IMR-90 (cell line): ENCODE measurements around the gene CWC27. TPM values are rescaled to one million over a fixed set of nuclear protein-coding genes. Genes with fewer than 3 reads are reported as not detected.

Source experiments
- ATAC-seq: fragments of 200-7000 bp; cut with Tn5 transposase; 2 replicates; pipeline ENCODE4 v1.9.1; 2020; ENCODE audit warnings: low read depth, mild to moderate bottlenecking, moderate library complexity
- BruUV-seq: library from RNA; stranded (reverse); fragments of 400-500 nt; replicated peaks from 2 replicates; lab custom pipeline; 2021; lab: Mats Ljungman, UMichigan
- CTCF ChIA-PET: fragments of 300-600 bp; formaldehyde crosslinking; extraction: SDS; loops from one replicate; lab custom pipeline; 2021; ENCODE audit warnings: antibody characterized with exemption; lab: Yijun Ruan, JAX
- POLR2A ChIA-PET: fragments of 300-600 bp; sonication (Branson Sonifier 250); formaldehyde crosslinking; loops from one replicate; lab custom pipeline; 2022; ENCODE audit warnings: antibody characterized with exemption; ENCODE audit not compliant: unreplicated experiment; lab: Charles Lee
- DNase-seq: peaks from one replicate; pipeline ENCODE4 v3.0.0; 2013
- H2AFZ ChIP-seq: replicated peaks from 2 replicates; pipeline ENCODE3; 2013; ENCODE audit warnings: low read length, mild to moderate bottlenecking; ENCODE audit not compliant: poor library complexity
- H2AK5ac ChIP-seq: 2 replicates; pipeline ENCODE4 v1.6.1; 2013; ENCODE audit warnings: low read depth, low read length, inconsistent platforms
- H2AK9ac ChIP-seq: replicated peaks from 2 replicates; pipeline ENCODE3; 2013; ENCODE audit warnings: mild to moderate bottlenecking, low read depth, low read length, moderate library complexity; ENCODE audit not compliant: poor library complexity
- H2BK120ac ChIP-seq: 2 replicates; pipeline ENCODE4 v1.6.1; 2013; ENCODE audit warnings: low read depth, low read length, inconsistent platforms
- H2BK15ac ChIP-seq: 3 replicates; pipeline ENCODE4 v1.6.1; 2013; ENCODE audit warnings: low read depth, low read length, inconsistent platforms
- H2BK20ac ChIP-seq: 2 replicates; pipeline ENCODE4 v1.6.1; 2013; ENCODE audit warnings: low read depth, mild to moderate bottlenecking, inconsistent platforms, low read length, moderate library complexity
- H2BK5ac ChIP-seq: 2 replicates; pipeline ENCODE4 v1.6.1; 2013; ENCODE audit warnings: mild to moderate bottlenecking, low read depth, low read length, inconsistent platforms; ENCODE audit not compliant: poor library complexity, severe bottlenecking
- H3K14ac ChIP-seq: replicated peaks from 2 replicates; pipeline ENCODE4 v1.6.1; 2013; ENCODE audit warnings: low read depth, low read length, inconsistent platforms
- H3K18ac ChIP-seq: 2 replicates; pipeline ENCODE4 v1.6.1; 2013; ENCODE audit warnings: low read depth, low read length, control low read depth
- H3K23ac ChIP-seq: 2 replicates; pipeline ENCODE4 v1.6.1; 2013; ENCODE audit warnings: low read depth, low read length, inconsistent platforms
- H3K27ac ChIP-seq: 2 replicates; pipeline ENCODE4 v1.5.1; 2013; ENCODE audit warnings: mild to moderate bottlenecking, control low read depth, low read length; ENCODE audit not compliant: insufficient read depth
- H3K27me3 ChIP-seq: 2 replicates; pipeline ENCODE4 v1.6.1; 2013; ENCODE audit warnings: low read length; ENCODE audit not compliant: control insufficient read depth, insufficient read depth
- H3K36me3 ChIP-seq: 2 replicates; pipeline ENCODE4 v1.6.1; 2013; ENCODE audit warnings: low read length, mixed read lengths; ENCODE audit not compliant: control insufficient read depth, insufficient read depth
- H3K4ac ChIP-seq: 2 replicates; pipeline ENCODE4 v1.6.1; 2013; ENCODE audit warnings: low read depth, low read length, inconsistent platforms
- H3K4me1 ChIP-seq: 2 replicates; pipeline ENCODE4 v1.6.1; 2013; ENCODE audit warnings: low read length, mixed read lengths; ENCODE audit not compliant: control insufficient read depth, insufficient read depth
- H3K4me2 ChIP-seq: 2 replicates; pipeline ENCODE4 v1.6.1; 2013; ENCODE audit warnings: low read depth, mild to moderate bottlenecking, control low read depth, low read length, moderate library complexity
- H3K4me3 ChIP-seq: 2 replicates; pipeline ENCODE4 v1.5.1; 2013; ENCODE audit warnings: low read depth, mild to moderate bottlenecking, control low read depth, low read length, moderate library complexity; ENCODE audit not compliant: insufficient read depth
- H3K56ac ChIP-seq: 2 replicates; pipeline ENCODE4 v1.6.1; 2013; ENCODE audit warnings: low read length, inconsistent platforms; ENCODE audit not compliant: insufficient read depth; ENCODE audit errors: extremely low read depth
- H3K79me1 ChIP-seq, 2 experiments: 2 replicates each; pipeline ENCODE4 v1.6.1; 2013; ENCODE audit warnings: low read length in 2 of 2, inconsistent platforms in 1 of 2, low read depth in 1 of 2
- H3K9ac ChIP-seq: 2 replicates; pipeline ENCODE4 v1.6.1; 2013; ENCODE audit warnings: low read depth, low read length, control low read depth
- H3K9me1 ChIP-seq: 2 replicates; pipeline ENCODE4 v1.6.1; 2013; ENCODE audit warnings: low read length, inconsistent platforms; ENCODE audit not compliant: insufficient read depth
- H3K9me3 ChIP-seq: 2 replicates; pipeline ENCODE4 v1.6.1; 2013; ENCODE audit warnings: low read length; ENCODE audit not compliant: control insufficient read depth, insufficient read depth
- H4K20me1 ChIP-seq: 2 replicates; pipeline ENCODE4 v1.6.1; 2013; ENCODE audit warnings: low read length, inconsistent platforms; ENCODE audit not compliant: insufficient read depth
- H4K5ac ChIP-seq: 2 replicates; pipeline ENCODE4 v1.6.1; 2013; ENCODE audit warnings: mild to moderate bottlenecking, low read depth, low read length, control low read depth
- H4K8ac ChIP-seq, 2 experiments: 2 replicates each; pipeline ENCODE4 v1.6.1; 2013; ENCODE audit warnings: low read depth in 2 of 2, low read length in 2 of 2, control low read depth in 1 of 2, inconsistent platforms in 1 of 2
- H4K91ac ChIP-seq: 2 replicates; pipeline ENCODE4 v1.6.1; 2013; ENCODE audit warnings: low read depth, low read length, inconsistent platforms; ENCODE audit not compliant: insufficient read depth
- CEBPB ChIP-seq: IDR thresholded peaks from 2 replicates; pipeline ENCODE4 v1.6.1; 2012; ENCODE audit warnings: low read depth, low read length, improper control_type of control experiment
- CHD1 ChIP-seq: IDR thresholded peaks from 2 replicates; pipeline ENCODE4 v1.6.1; 2012; ENCODE audit warnings: low read depth, low read length, improper control_type of control experiment
- CTCF ChIP-seq: conservative IDR thresholded peaks from 2 replicates; pipeline ENCODE4 v1.5.1; 2012; ENCODE audit warnings: mild to moderate bottlenecking, low read depth, low read length, improper control_type of control experiment
- ELK1 ChIP-seq: fragments of 150-350 bp; IDR thresholded peaks from 2 replicates; pipeline ENCODE4 v1.6.1; 2016; ENCODE audit warnings: low read depth, mild to moderate bottlenecking, low read length, moderate library complexity, borderline replicate concordance
- FOS ChIP-seq: fragments of 150-350 bp; IDR thresholded peaks from 2 replicates; pipeline ENCODE4 v1.6.1; 2016; ENCODE audit warnings: low read depth, low read length
- MAFK ChIP-seq: IDR thresholded peaks from 2 replicates; pipeline ENCODE4 v1.6.1; 2012; ENCODE audit warnings: low read depth, low read length, improper control_type of control experiment
- NFE2L2 ChIP-seq: fragments of 150-350 bp; IDR thresholded peaks from 2 replicates; pipeline ENCODE4 v1.6.1; 2016; ENCODE audit warnings: low read depth, mild to moderate bottlenecking, low read length
- RAD21 ChIP-seq: IDR thresholded peaks from 2 replicates; pipeline ENCODE4 v1.6.1; 2012; ENCODE audit warnings: low read length, improper control_type of control experiment
- RFX5 ChIP-seq: IDR thresholded peaks from 2 replicates; pipeline ENCODE4 v1.8.0; 2012; ENCODE audit warnings: low read depth, mild to moderate bottlenecking, low read length, moderate library complexity
- SMC3 ChIP-seq: fragments of 150-350 bp; IDR thresholded peaks from 2 replicates; pipeline ENCODE4 v1.6.1; 2016; ENCODE audit warnings: low read depth, mild to moderate bottlenecking, antibody characterized with exemption, low read length, moderate library complexity
- USF2 ChIP-seq: fragments of 150-350 bp; IDR thresholded peaks from 2 replicates; pipeline ENCODE4 v1.6.1; 2017; ENCODE audit warnings: mild to moderate bottlenecking, antibody characterized with exemption, low read length, low read depth
- dilution Hi-C: fragments of 300-500 bp; cut with HindIII; formaldehyde crosslinking; loops from one replicate; pipeline ENCODE4 v1.14.3; 2018; ENCODE audit warnings: low sequenced_read_pairs; ENCODE audit not compliant: unreplicated experiment
- in situ Hi-C: fragments of 300-500 bp; cut with MboI; formaldehyde crosslinking; loops from 3 replicates; pipeline ENCODE4 v1.14.3; 2019; ENCODE audit warnings: low sequenced_read_pairs, inconsistent platforms, mixed read lengths
- intact Hi-C: fragments of 100-400 bp; cut with micrococcal nuclease; formaldehyde crosslinking; loops from 2 replicates; pipeline ENCODE4 v1.10.0; 2022
- polyA plus RNA-seq, 3 experiments: library from polyadenylated mRNA; depleted of rRNA; stranded (reverse); fragments of >200 nt; gene quantifications; 2 replicates each; pipeline ENCODE4 v1.2.3, GENCODE V29; 2012; ENCODE audit warnings: low replicate concordance in 1 of 3
- total RNA-seq: library from RNA; depleted of rRNA; stranded (reverse); fragments of >200 nt; gene quantifications from 2 replicates; pipeline ENCODE4 v1.2.3, GENCODE V29; 2012

Gene CWC27
- total and polyA plus RNA-seq, 2 of the 4 experiments (the other 2 are of a cell fraction) = 13.3 to 17.1 TPM

DNA sequence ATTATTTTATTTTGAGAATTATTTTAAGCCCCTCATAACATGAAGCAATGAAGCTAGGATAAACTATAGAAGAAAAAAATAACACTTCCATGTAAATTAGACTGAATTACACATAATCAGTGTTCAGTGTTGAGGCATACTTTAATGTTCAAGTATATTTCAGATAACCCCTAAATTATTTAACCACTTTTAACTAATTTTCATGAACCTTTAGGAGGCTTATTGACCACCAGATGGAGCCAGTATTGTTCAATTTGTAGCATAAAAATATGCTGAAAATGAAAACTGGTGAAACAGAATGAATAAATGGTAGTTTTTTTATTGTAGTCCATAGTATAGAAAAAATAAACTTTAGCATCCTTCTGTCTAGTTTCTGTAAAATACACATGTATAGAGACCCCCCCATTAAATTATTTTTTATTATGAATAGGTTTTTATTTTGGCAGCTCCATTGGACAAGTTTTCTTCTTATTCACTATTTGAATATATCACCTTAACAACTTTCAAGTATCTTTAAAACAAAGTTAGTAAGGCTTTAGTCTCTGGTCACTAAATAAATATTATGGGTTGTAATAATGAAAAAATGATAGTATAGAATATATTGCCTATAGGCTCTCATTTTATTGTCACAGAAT, 190.1 kb downstream of the CWC27 start:
- Histone ChIP-seq H4K8ac (peak overlapping the region in 1 of 2 experiments; percentile 40; a peak in 1 of 4 replicates), H3K4me3 (no peak overlapping the region), H3K18ac (no peak overlapping the region), H3K36me3 (no peaks in the 10 kb centered on the region), H2AK9ac (no peak overlapping the region), H3K56ac (no peak overlapping the region), H3K4me2 (no peak overlapping the region), H4K20me1 (no peaks in the 10 kb centered on the region), H4K91ac (no peak overlapping the region), H3K4me1 (peaks cover 3% of the 10 kb centered on the region; the same call in 1 of the 2 replicates), H3K9ac (0 out of 2 replicates have a peak overlapping the region, but pooled peaks have one; percentile 70), H2AFZ (no peak overlapping the region), H3K79me1 (0 out of 4 replicates have a peak, but pooled peaks cover 0 to 7% of the 10 kb centered on the region in 2 experiments), H3K27ac (peak overlapping the region; percentile 56; the same call in 1 of the 2 replicates), H2BK5ac (peak overlapping the region; percentile 59), H2BK15ac (no peak overlapping the region; the same call in 2 of the 3 replicates), H3K9me1 (no peaks in the 10 kb centered on the region), H4K5ac (no peak overlapping the region), H2AK5ac (no peak overlapping the region), H2BK20ac (no peak overlapping the region), H2BK120ac (no peak overlapping the region), H3K23ac (no peak overlapping the region), H3K4ac (no peak overlapping the region), H3K14ac (no peak overlapping the region), H3K9me3 (peaks cover 13% of the 10 kb centered on the region; the same call in 1 of the 2 replicates), H3K27me3 (no peaks in the 10 kb centered on the region)
- intact Hi-C loops (loop anchor here (1.0 to 10.0 kb wide), 5 partner anchors 148 to 524 kb away; no protein-coding TSS in a partner anchor), in situ Hi-C loops (loop anchor here (10.0 kb wide), 2 partner anchors 144 to 526 kb away; partner anchors contain the start of gene ADAMTS6), dilution Hi-C loops (no loop called here)
- CTCF ChIA-PET = interaction anchor here (0.7 to 2.1 kb wide), 5 partner anchors 10 to 524 kb away, joined by 3 to 10 read pairs (median 3); partner anchors contain the start of gene ADAMTS6
- DNase-seq (peak; percentile 72), ATAC-seq (no peak; the same call in 1 of the 2 replicates)
- BruUV-seq = no TSS peak
- TF ChIP-seq FOS = no peak
- no peak for TF ChIP-seq CHD1
- peak; percentile 84 for TF ChIP-seq SMC3
- TF ChIP-seq USF2 = no peak
- no peak for TF ChIP-seq CEBPB
- peak; percentile 68 for TF ChIP-seq CTCF
- no peak for TF ChIP-seq MAFK
- TF ChIP-seq ELK1 = no peak
- TF ChIP-seq NFE2L2 = no peak
- TF ChIP-seq RFX5 = no peak
- peak; percentile 76 for TF ChIP-seq RAD21
- POLR2A ChIA-PET = interaction anchor here (1.0 kb wide), 1 partner anchor 169 kb away, joined by 3 read pairs; no protein-coding TSS in a partner anchor
